Activated T-cell treated with anti-CD3 and anti-CD28 coated beads, Interleukin-2, amount 50 U/mL, for 24 hours (primary cell): Measurements from ENCODE around the gene LIAS.
"Not testable (repeated sequence)": the region's sequence is repeated elsewhere in the genome, so short reads cannot be mapped to it uniquely, and the experiment has no call there.

Experiments
- DNase-seq: peaks from one replicate; pipeline ENCODE4 v3.0.0-alpha.2; 2020
- H3K27ac Mint-ChIP-seq: 2 replicates; pipeline ENCODE4 v1.8.0; 2020; ENCODE audit warnings: mild to moderate bottlenecking, mixed read lengths
- H3K27me3 Mint-ChIP-seq: 2 replicates; pipeline ENCODE4 v1.8.0; 2020; ENCODE audit warnings: mixed read lengths
- H3K36me3 Mint-ChIP-seq: 2 replicates; pipeline ENCODE4 v1.8.0; 2020; ENCODE audit warnings: low read depth, mixed read lengths
- H3K4me1 Mint-ChIP-seq: 2 replicates; pipeline ENCODE4 v1.8.0; 2020; ENCODE audit warnings: low read depth, mixed read lengths
- H3K4me3 Mint-ChIP-seq: 2 replicates; pipeline ENCODE4 v1.8.0; 2020; ENCODE audit warnings: mild to moderate bottlenecking, moderate library complexity, mixed read lengths
- H3K9me3 Mint-ChIP-seq: 2 replicates; pipeline ENCODE4 v1.8.0; 2020; ENCODE audit warnings: mixed read lengths

LIAS gene

GRCh38 chr4:39446483-39446841 is 12.4 kb upstream of the LIAS start:
- DNase-seq, result no peak
- Mint-ChIP-seq H3K27ac (peak overlapping the region; percentile 37), H3K27me3 (peaks cover 7% of the 10 kb centered on the region), H3K36me3 (peaks cover 37% of the 10 kb centered on the region), H3K4me1 (peaks cover 42% of the 10 kb centered on the region), H3K4me3 (no peak overlapping the region), H3K9me3 (no peaks in the 10 kb centered on the region)

GRCh38 chr4:39446842-39447573 is 11.8 kb upstream of the LIAS start:
- H3K9me3 Mint-ChIP-seq, result no peaks in the 10 kb centered on the region
- H3K4me1 Mint-ChIP-seq, result peaks cover 45% of the 10 kb centered on the region
- peaks cover 43% of the 10 kb centered on the region for H3K36me3 Mint-ChIP-seq
- peak overlapping the region; percentile 71 for H3K27ac Mint-ChIP-seq
- peak; percentile 69 for DNase-seq
- H3K4me3 Mint-ChIP-seq, result peak overlapping the region; percentile 61
- H3K27me3 Mint-ChIP-seq, result peaks cover 7% of the 10 kb centered on the region

- H3K36me3 Mint-ChIP-seq, result peaks cover 79% of the 10 kb centered on the region
- peaks cover 66% of the 10 kb centered on the region for H3K4me1 Mint-ChIP-seq
- H3K27me3 Mint-ChIP-seq, result peaks cover 4% of the 10 kb centered on the region
- H3K4me3 Mint-ChIP-seq, result no peak overlapping the region
- peak overlapping the region; percentile 78 for H3K27ac Mint-ChIP-seq
- no peaks in the 10 kb centered on the region for H3K9me3 Mint-ChIP-seq
- DNase-seq, result no peak
Measured at GRCh38 chr4:39450618-39451017, 8.2 kb upstream of the LIAS start.

GRCh38 chr4:39451423-39452023 is 7.3 kb upstream of the LIAS start:
- peaks cover 88% of the 10 kb centered on the region for H3K36me3 Mint-ChIP-seq
- H3K4me3 Mint-ChIP-seq, result no peak overlapping the region
- no peaks in the 10 kb centered on the region for H3K27me3 Mint-ChIP-seq
- H3K9me3 Mint-ChIP-seq, result no peaks in the 10 kb centered on the region
- peak; percentile 41 for DNase-seq
- H3K27ac Mint-ChIP-seq, result peak overlapping the region; percentile 78
- H3K4me1 Mint-ChIP-seq, result peaks cover 73% of the 10 kb centered on the region

GRCh38 chr4:39452153-39452859 is 6.5 kb upstream of the LIAS start:
- H3K27ac Mint-ChIP-seq, result peak overlapping the region; percentile 78
- no peaks in the 10 kb centered on the region for H3K27me3 Mint-ChIP-seq
- peaks cover 93% of the 10 kb centered on the region for H3K36me3 Mint-ChIP-seq
- DNase-seq, result no peak
- H3K9me3 Mint-ChIP-seq, result no peaks in the 10 kb centered on the region
- peaks cover 73% of the 10 kb centered on the region for H3K4me1 Mint-ChIP-seq
- H3K4me3 Mint-ChIP-seq, result peak overlapping the region; percentile 9

- peak overlapping the region; percentile 44 for H3K4me3 Mint-ChIP-seq
- no peaks in the 10 kb centered on the region for H3K9me3 Mint-ChIP-seq
- peaks cover 96% of the 10 kb centered on the region for H3K36me3 Mint-ChIP-seq
- peaks cover 67% of the 10 kb centered on the region for H3K4me1 Mint-ChIP-seq
- no peak for DNase-seq
- H3K27me3 Mint-ChIP-seq, result no peaks in the 10 kb centered on the region
- peak overlapping the region; percentile 100 for H3K27ac Mint-ChIP-seq
Measured at GRCh38 chr4:39452860-39453587, 5.8 kb upstream of the LIAS start.

GRCh38 chr4:39453738-39454137 is 5.1 kb upstream of the LIAS start:
- peak overlapping the region; percentile 100 for H3K27ac Mint-ChIP-seq
- DNase-seq, result no peak
- H3K4me3 Mint-ChIP-seq, result peak overlapping the region; percentile 99
- no peaks in the 10 kb centered on the region for H3K27me3 Mint-ChIP-seq
- peaks cover 60% of the 10 kb centered on the region for H3K4me1 Mint-ChIP-seq
- peaks cover 98% of the 10 kb centered on the region for H3K36me3 Mint-ChIP-seq
- no peaks in the 10 kb centered on the region for H3K9me3 Mint-ChIP-seq

GRCh38 chr4:39455486-39455885 is 3.4 kb upstream of the LIAS start:
- no peaks in the 10 kb centered on the region for H3K9me3 Mint-ChIP-seq
- DNase-seq, result no peak
- peak overlapping the region; percentile 99 for H3K4me3 Mint-ChIP-seq
- H3K36me3 Mint-ChIP-seq, result peaks cover 95% of the 10 kb centered on the region
- peaks cover 58% of the 10 kb centered on the region for H3K4me1 Mint-ChIP-seq
- H3K27ac Mint-ChIP-seq, result peak overlapping the region; percentile 100
- no peaks in the 10 kb centered on the region for H3K27me3 Mint-ChIP-seq

GRCh38 chr4:39456946-39457763 is 1.7 kb upstream of the LIAS start:
- DNase-seq, result no peak
- peaks cover 90% of the 10 kb centered on the region for H3K36me3 Mint-ChIP-seq

GRCh38 chr4:39458161-39458504 is 723 bp upstream of the LIAS start:
- peak overlapping the region; percentile 99 for H3K4me3 Mint-ChIP-seq

More at GRCh38 chr4:39456946-39457763, 1.7 kb upstream of the LIAS start:
- Mint-ChIP-seq H3K27ac (peak overlapping the region; percentile 100), H3K4me1 (peaks cover 58% of the 10 kb centered on the region), H3K9me3 (no peaks in the 10 kb centered on the region), H3K4me3 (peak overlapping the region; percentile 99), H3K27me3 (no peaks in the 10 kb centered on the region)

GRCh38 chr4:39464886-39465501 is 6.1 kb downstream of the LIAS start:
- Mint-ChIP-seq H3K9me3 (no peaks in the 10 kb centered on the region), H3K36me3 (peaks cover 81% of the 10 kb centered on the region), H3K4me3 (no peak overlapping the region), H3K27ac (peak overlapping the region; percentile 58), H3K4me1 (peaks cover 38% of the 10 kb centered on the region), H3K27me3 (no peaks in the 10 kb centered on the region)
- DNase-seq, result no peak

More at GRCh38 chr4:39458161-39458504, 723 bp upstream of the LIAS start:
- peak overlapping the region; percentile 100 for H3K27ac Mint-ChIP-seq
- DNase-seq, H3K27me3 Mint-ChIP-seq, H3K9me3 Mint-ChIP-seq: not testable (repeated sequence)
- H3K4me1 Mint-ChIP-seq, result peaks cover 49% of the 10 kb centered on the region
- peaks cover 88% of the 10 kb centered on the region for H3K36me3 Mint-ChIP-seq

GRCh38 chr4:39466747-39467146 is 7.9 kb downstream of the LIAS start:
- peaks cover 84% of the 10 kb centered on the region for H3K36me3 Mint-ChIP-seq
- no peak overlapping the region for H3K4me3 Mint-ChIP-seq
- no peak for DNase-seq
- peak overlapping the region; percentile 40 for H3K27ac Mint-ChIP-seq
- no peaks in the 10 kb centered on the region for H3K27me3 Mint-ChIP-seq
- peaks cover 25% of the 10 kb centered on the region for H3K4me1 Mint-ChIP-seq
- no peaks in the 10 kb centered on the region for H3K9me3 Mint-ChIP-seq

- Mint-ChIP-seq H3K27ac (no peak overlapping the region), H3K9me3 (no peaks in the 10 kb centered on the region), H3K27me3 (no peaks in the 10 kb centered on the region), H3K4me3 (no peak overlapping the region), H3K4me1 (peaks cover 25% of the 10 kb centered on the region), H3K36me3 (peaks cover 90% of the 10 kb centered on the region)
- no peak for DNase-seq
Measured at GRCh38 chr4:39467464-39467863, 8.6 kb downstream of the LIAS start.
